ENCODE measurements around the gene C1orf50.

Gene C1orf50

GRCh38 chr1:42758641-42759040 is 8.4 kb upstream of the C1orf50 start:
- DNase-seq (ENCODE audit: low read depth in 2 of 2): no peak

GRCh38 chr1:42759114-42759513 is 7.9 kb upstream of the C1orf50 start:
- DNase-seq (ENCODE audit: low read depth in 2 of 2): no peak

- no peak for DNase-seq (ENCODE audit: low read depth in 2 of 2)
These were observed 5.5 kb upstream of the C1orf50 start for GRCh38 chr1:42761567-42761966.

- DNase-seq (ENCODE audit: low read depth in 2 of 2): no peak
These were observed 4.8 kb upstream of the C1orf50 start for GRCh38 chr1:42762269-42762668.

- no peak for DNase-seq (ENCODE audit: low read depth in 2 of 2)
These were observed 1.8 kb upstream of the C1orf50 start for GRCh38 chr1:42765269-42765668.

- DNase-seq (ENCODE audit: low read depth in 2 of 2): peak in 1 of 2 donors; percentile 12
These were observed 963 bp upstream of the C1orf50 start for GRCh38 chr1:42765832-42766740.

- DNase-seq (ENCODE audit: low read depth in 2 of 2): peak in 1 of 2 donors; percentile 10
These were observed 506 bp downstream of the C1orf50 start for GRCh38 chr1:42767510-42768000.

- no peak for DNase-seq (ENCODE audit: low read depth in 2 of 2)
These were observed 1.1 kb downstream of the C1orf50 start for GRCh38 chr1:42768172-42768571.

- DNase-seq (ENCODE audit: low read depth in 2 of 2): no peak
These were observed 2.8 kb downstream of the C1orf50 start for GRCh38 chr1:42769811-42770210.

- no peak for DNase-seq (ENCODE audit: low read depth in 2 of 2)
These were observed 6.4 kb downstream of the C1orf50 start for GRCh38 chr1:42773420-42773819.

GRCh38 chr1:42774928-42775526 is 8.0 kb downstream of the C1orf50 start:
- no peak for DNase-seq (ENCODE audit: low read depth in 2 of 2)

- DNase-seq (ENCODE audit: low read depth in 2 of 2): no peak
These were observed 9.5 kb downstream of the C1orf50 start for GRCh38 chr1:42776502-42776901.

GRCh38 chr1:42777852-42778251 is 10.8 kb downstream of the C1orf50 start:
- DNase-seq (ENCODE audit: low read depth in 2 of 2): no peak

GRCh38 chr1:42779725-42780124 is 12.7 kb downstream of the C1orf50 start:
- no peak for DNase-seq (ENCODE audit: low read depth in 2 of 2)

- no peak for DNase-seq (ENCODE audit: low read depth in 2 of 2)
These were observed 13.1 kb downstream of the C1orf50 start for GRCh38 chr1:42780176-42780575.

- no peak for DNase-seq (ENCODE audit: low read depth in 2 of 2)
These were observed 16.0 kb downstream of the C1orf50 start for GRCh38 chr1:42783092-42783491.

- DNase-seq (ENCODE audit: low read depth in 2 of 2): no peak
These were observed 17.5 kb downstream of the C1orf50 start for GRCh38 chr1:42784547-42784945.

GRCh38 chr1:42784946-42785693 is 18.1 kb downstream of the C1orf50 start, which contains the start of gene TMEM269:
TSS of gene TMEM269 (plus strand) at chr1:42784991. CDS start at chr1:42789894, 4,903 bp downstream.
- peak in 1 of 2 donors; percentile 16 for DNase-seq (ENCODE audit: low read depth in 2 of 2)

- no peak for DNase-seq (ENCODE audit: low read depth in 2 of 2)
These were observed 19.0 kb downstream of the C1orf50 start for GRCh38 chr1:42786097-42786496.

- DNase-seq (ENCODE audit: low read depth in 2 of 2): no peak
These were observed 21.0 kb downstream of the C1orf50 start for GRCh38 chr1:42788021-42788420.

- no peak for DNase-seq (ENCODE audit: low read depth in 2 of 2)
These were observed 26.8 kb downstream of the C1orf50 start for GRCh38 chr1:42793824-42794223.

GRCh38 chr1:42797414-42797813 is 30.4 kb downstream of the C1orf50 start:
- no peak for DNase-seq (ENCODE audit: low read depth in 2 of 2)
